GM12878 (cell line): ENCODE data around the gene SLC1A7. TPM values are rescaled to one million over a fixed set of nuclear protein-coding genes. Genes with fewer than 3 reads are reported as not detected.

Source experiments
- ATAC-seq: fragments of 200-7000 bp; cut with Tn5 transposase; 3 replicates; pipeline ENCODE4 v1.9.1; 2020; ENCODE audit warnings: mild to moderate bottlenecking, moderate library complexity
- BruUV-seq: library from RNA; stranded (reverse); fragments of 400-500 nt; replicated peaks from 2 replicates; lab custom pipeline; 2021; lab: Mats Ljungman, UMichigan
- CTCF ChIA-PET: fragments of 300-600 bp; sonication (Branson Sonifier 250); formaldehyde crosslinking; extraction: SDS; loops from one replicate; lab custom pipeline; 2021; ENCODE audit warnings: inconsistent platforms; lab: Yijun Ruan, JAX
- POLR2A ChIA-PET: fragments of 350-600 bp; formaldehyde crosslinking; extraction: SDS; loops from one replicate; lab custom pipeline; 2021; ENCODE audit warnings: inconsistent platforms; lab: Charles Lee
- RAD21 ChIA-PET: fragments of 300-600 bp; sonication (Branson Sonifier 250); formaldehyde crosslinking; loops from one replicate; lab custom pipeline; 2023; ENCODE audit warnings: antibody characterized with exemption; ENCODE audit not compliant: unreplicated experiment; lab: Charles Lee
- SMC1A ChIA-PET: fragments of 300-600 bp; sonication (Branson Sonifier 250); formaldehyde crosslinking; loops from one replicate; lab custom pipeline; 2023; ENCODE audit not compliant: unreplicated experiment, uncharacterized antibody; lab: Charles Lee
- DNase-seq: peaks from one replicate; pipeline ENCODE4 v3.0.0-alpha.2; 2011; ENCODE audit warnings: low read depth, low spot score
- FAIRE-seq: peaks from 3 replicates; lab custom pipeline; 2011; peaks lifted over from hg19 to GRCh38; lab: Jason Lieb, UNC
- H2AFZ ChIP-seq: 2 replicates; pipeline ENCODE4 v1.6.0; 2011; ENCODE audit warnings: low read depth, low read length, control low read depth; ENCODE audit not compliant: control insufficient read depth
- H3K27ac ChIP-seq: 2 replicates; pipeline ENCODE4 v1.5.1; 2011; ENCODE audit warnings: control low read depth; ENCODE audit not compliant: control insufficient read depth, insufficient read depth
- H3K27me3 ChIP-seq, 2 experiments: replicated peaks in 1 of 2; 2 replicates each; pipeline versions ENCODE4 v1.6.0 to v1.6.1; 2011; ENCODE audit warnings: low read length in 1 of 2; ENCODE audit not compliant: control insufficient read depth in 2 of 2, insufficient read depth in 2 of 2
- H3K36me3 ChIP-seq, 2 experiments: 2 replicates each; pipeline ENCODE4 v1.5.1; 2011; ENCODE audit warnings: low read length in 1 of 2; ENCODE audit not compliant: control insufficient read depth in 2 of 2, insufficient read depth in 2 of 2
- H3K4me1 ChIP-seq: 2 replicates; pipeline ENCODE4 v1.6.1; 2011; ENCODE audit warnings: mild to moderate bottlenecking, low read length, moderate library complexity, mixed read lengths; ENCODE audit not compliant: control insufficient read depth, insufficient read depth
- H3K4me2 ChIP-seq: 2 replicates; pipeline ENCODE4 v1.6.0; 2011; ENCODE audit warnings: control low read depth; ENCODE audit not compliant: control insufficient read depth, insufficient read depth
- H3K4me3 ChIP-seq: fragments of 200-600 bp; sonication (generic); 2 replicates; pipeline ENCODE4 v1.5.1; 2016
- H3K79me2 ChIP-seq: 2 replicates; pipeline ENCODE4 v1.6.0; 2011; ENCODE audit warnings: low read length; ENCODE audit not compliant: control insufficient read depth, insufficient read depth
- H3K9ac ChIP-seq: 2 replicates; pipeline ENCODE4 v1.8.0; 2011; ENCODE audit warnings: low read length, control low read depth, mixed read lengths; ENCODE audit not compliant: control insufficient read depth, insufficient read depth
- H3K9me3 ChIP-seq: replicated peaks from 3 replicates; pipeline ENCODE4 v1.5.1; 2011; ENCODE audit warnings: mild to moderate bottlenecking, low read length; ENCODE audit not compliant: control insufficient read depth, insufficient read depth
- H4K20me1 ChIP-seq: 2 replicates; pipeline ENCODE4 v1.6.0; 2011; ENCODE audit not compliant: control insufficient read depth, insufficient read depth
- BACH1 ChIP-seq: fragments of 450-650 bp; IDR thresholded peaks from 2 replicates; pipeline ENCODE4 v1.6.1; 2017; ENCODE audit warnings: mild to moderate bottlenecking, borderline replicate concordance
- BCL11A ChIP-seq: IDR thresholded peaks from 2 replicates; pipeline ENCODE4 v1.6.1; 2011; ENCODE audit warnings: low read depth, low read length
- HDGF ChIP-seq: fragments of 450-650 bp; IDR thresholded peaks from 2 replicates; pipeline ENCODE4 v1.6.1; 2016; ENCODE audit warnings: antibody characterized with exemption
- MTA2 ChIP-seq: fragments of 450-650 bp; IDR thresholded peaks from 2 replicates; pipeline ENCODE4 v1.6.1; 2016; ENCODE audit warnings: low read depth, mild to moderate bottlenecking, moderate library complexity
- NR2F1 ChIP-seq: fragments of 450-650 bp; conservative IDR thresholded peaks from 2 replicates; pipeline ENCODE4 v1.6.1; 2017; ENCODE audit warnings: mild to moderate bottlenecking
- POU2F2 ChIP-seq: IDR thresholded peaks from 3 replicates; pipeline ENCODE4 v1.6.1; 2011; ENCODE audit warnings: low read depth, mild to moderate bottlenecking, low read length, borderline replicate concordance
- WGBS: methylation state at CpG from one replicate; pipeline ENCODE4 v1.1.6; 2016; ENCODE audit warnings: low lambda C conversion rate; ENCODE audit not compliant: insufficient replicate concordance, insufficient coverage; ENCODE audit errors: missing lambda C conversion rate; 5-methylcytosine and 5-hydroxymethylcytosine counted together
- in situ Hi-C: fragments of 300-500 bp; cut with MboI; formaldehyde crosslinking; loops from 9 replicates; pipeline ENCODE4 v1.14.3; 2018; ENCODE audit warnings: mixed read lengths
- intact Hi-C: fragments of 100-400 bp; cut with micrococcal nuclease; formaldehyde crosslinking; loops from one replicate; pipeline ENCODE4 v1.14.2; 2022; ENCODE audit not compliant: unreplicated experiment
- polyA plus RNA-seq, 11 experiments: library from polyadenylated mRNA; depleted of rRNA in 4 of 11; unstranded in 6 of 11; stranded (reverse) in 5 of 11; fragments of >200 nt; fragmentation: Nextera tagmentation in 4 of 11; fragmentation: Illumina TruSeq in 1 of 11; extraction: Ambion mirVana in 4 of 11; extraction: Trizol in 1 of 11; gene quantifications; 1 replicate in 1 of 11; 2 replicates in 10 of 11; pipeline versions ENCODE4 v1.2.1 to v1.2.3, GENCODE V29; 2011 to 2016; ENCODE audit warnings: inconsistent platforms in 2 of 11, missing spikeins in 2 of 11, low read depth in 1 of 11
- total RNA-seq, 4 experiments: library from RNA; depleted of rRNA in 3 of 4; stranded (reverse); fragments of >200 nt in 3 of 4; fragmentation: Illumina TruSeq in 1 of 4; extraction: Trizol in 1 of 4; gene quantifications; 2 replicates each; pipeline versions ENCODE4 v1.2.1 to v1.2.3, GENCODE V29; 2013 to 2021

SLC1A7 gene
- total and polyA plus RNA-seq, 10 of the 15 experiments (the other 5 are each of a cell fraction or from before 2014, with no cell fraction given) = not detected

DNA sequence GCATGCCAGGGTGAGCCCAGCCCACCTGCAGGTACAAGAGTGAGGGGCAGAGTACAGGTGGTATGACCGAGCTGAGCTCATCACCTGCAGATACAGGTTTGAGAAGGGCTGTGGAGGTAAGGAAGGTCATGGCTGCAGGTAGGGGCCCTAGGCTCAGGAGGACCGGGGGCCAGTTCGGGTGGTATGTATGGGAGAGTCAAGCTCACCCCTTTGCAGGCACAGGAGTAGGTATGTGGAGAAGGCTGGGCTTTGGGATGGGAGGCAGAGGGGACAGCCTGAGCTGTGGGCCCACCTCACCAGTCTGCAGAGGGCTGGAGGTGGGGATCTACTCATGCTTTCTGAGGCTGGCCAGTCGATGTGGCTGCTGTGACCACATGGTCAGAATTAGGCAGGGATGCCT lies 63.2 kb downstream of the SLC1A7 start:
- BruUV-seq = no TSS peak
- DNase-seq (no peak), ATAC-seq (no peak), FAIRE-seq (no peak)
- WGBS = 20% methylated on average over 4 of the region's 4 CpGs
- TF ChIP-seq HDGF (no peak), MTA2 (no peak), NR2F1 (no peak), BCL11A (no peak)
- no peak overlapping the region for H3K4me2 ChIP-seq
- H3K4me1 ChIP-seq = no peaks in the 10 kb centered on the region
- intact Hi-C loops = no loop called here
- ChIA-PET CTCF (no interaction called here), RAD21 (no interaction called here), SMC1A (no interaction called here), POLR2A (no interaction called here)
- H4K20me1 ChIP-seq = no peaks in the 10 kb centered on the region
- no peak overlapping the region for H3K4me3 ChIP-seq
- H3K36me3 ChIP-seq = no peaks in the 10 kb centered on the region
- no peak overlapping the region for H3K27ac ChIP-seq
- H3K27me3 ChIP-seq = 0 out of 4 replicates have a peak, but pooled peaks cover 0 to 2% of the 10 kb centered on the region in 2 experiments
- no peaks in the 10 kb centered on the region for H3K9me3 ChIP-seq
- H2AFZ ChIP-seq = no peak overlapping the region
- no peaks in the 10 kb centered on the region for H3K79me2 ChIP-seq
- in situ Hi-C loops = no loop called here
- no peak overlapping the region for H3K9ac ChIP-seq

GRCh38 chr1:53078333-53079101 lies 63.9 kb downstream of the SLC1A7 start:
- ATAC-seq (no peak), FAIRE-seq (no peak), DNase-seq (no peak)
- Histone ChIP-seq H3K9me3 (no peaks in the 10 kb centered on the region), H3K27ac (no peak overlapping the region), H3K79me2 (no peaks in the 10 kb centered on the region), H3K9ac (no peak overlapping the region), H3K36me3 (no peaks in the 10 kb centered on the region), H2AFZ (no peak overlapping the region), H3K4me1 (no peaks in the 10 kb centered on the region), H3K27me3 (0 out of 4 replicates have a peak, but pooled peaks cover 0 to 2% of the 10 kb centered on the region in 2 experiments), H3K4me2 (no peak overlapping the region), H3K4me3 (no peak overlapping the region), H4K20me1 (no peaks in the 10 kb centered on the region)
- 70% methylated on average over 46 of the region's 46 CpGs for WGBS
- SMC1A ChIA-PET = no interaction called here
- no TSS peak for BruUV-seq
- CTCF ChIA-PET = no interaction called here
- POLR2A ChIA-PET = no interaction called here
- TF ChIP-seq BACH1 (no peak), POU2F2 (no peak)
- in situ Hi-C loops (no loop called here), intact Hi-C loops (no loop called here)
- RAD21 ChIA-PET = no interaction called here
